ENCODE measurements around the gene DDOST.
"Not testable (repeated sequence)": the region's sequence is repeated elsewhere in the genome, so short reads cannot be mapped to it uniquely, and the experiment has no call there.

The DDOST gene

GRCh38 chr1:20689645-20690056, 28.5 kb upstream of the DDOST start:
- no peak for DNase-seq

GRCh38 chr1:20686883-20687725, 25.9 kb upstream of the DDOST start:
- no peak for DNase-seq

- no peak for DNase-seq
Observed at GRCh38 chr1:20685741-20686140, 24.6 kb upstream of the DDOST start.

DNA sequence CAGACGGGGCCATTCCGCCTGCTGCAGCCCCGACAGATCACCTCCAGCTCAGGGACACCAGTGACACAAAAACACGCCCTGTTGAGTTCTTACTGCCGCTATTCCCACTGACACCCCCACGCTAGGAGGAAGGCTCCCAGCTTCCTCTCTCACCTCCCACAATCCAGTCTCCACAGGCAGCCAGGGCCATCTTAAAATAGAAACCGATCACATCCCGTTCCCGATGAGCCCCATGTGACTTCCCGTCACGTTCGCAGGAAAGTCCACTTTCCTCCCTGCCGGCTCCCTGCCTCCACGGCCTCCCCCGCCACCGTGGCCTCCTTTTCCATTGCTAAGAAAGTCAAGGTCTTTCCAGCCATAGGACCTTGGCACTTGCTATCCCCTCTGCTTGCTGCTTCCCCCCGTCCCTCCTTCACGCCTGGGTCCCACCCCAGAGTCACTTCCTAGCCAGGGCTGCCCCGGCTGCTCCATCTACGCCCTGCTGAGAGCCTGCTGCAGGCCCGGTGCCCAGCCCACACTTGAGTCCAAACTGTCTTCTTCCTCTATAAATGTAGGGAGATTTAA, 24.0 kb upstream of the DDOST start:
- no peak for DNase-seq

DNA sequence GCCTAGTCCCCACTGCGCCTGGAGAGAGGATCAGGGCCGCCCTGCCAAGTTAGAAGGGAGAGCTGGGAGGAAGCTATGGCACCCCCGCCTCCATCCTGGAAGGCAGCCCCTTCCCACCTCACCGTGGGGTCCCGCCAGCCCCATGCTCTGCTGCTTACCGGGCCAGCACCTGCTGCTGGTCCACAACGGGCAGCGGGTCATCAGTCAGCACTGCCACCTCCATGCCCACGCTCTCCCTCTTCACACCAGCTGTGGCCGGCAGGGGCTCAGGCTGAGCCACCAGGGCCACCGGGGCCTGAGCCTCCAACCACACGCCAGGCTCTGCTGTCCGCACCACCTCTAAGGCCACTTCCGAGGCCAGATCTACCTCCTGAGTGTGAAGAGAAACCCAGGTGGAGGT, 23.5 kb upstream of the DDOST start:
- no peak for DNase-seq

DNA sequence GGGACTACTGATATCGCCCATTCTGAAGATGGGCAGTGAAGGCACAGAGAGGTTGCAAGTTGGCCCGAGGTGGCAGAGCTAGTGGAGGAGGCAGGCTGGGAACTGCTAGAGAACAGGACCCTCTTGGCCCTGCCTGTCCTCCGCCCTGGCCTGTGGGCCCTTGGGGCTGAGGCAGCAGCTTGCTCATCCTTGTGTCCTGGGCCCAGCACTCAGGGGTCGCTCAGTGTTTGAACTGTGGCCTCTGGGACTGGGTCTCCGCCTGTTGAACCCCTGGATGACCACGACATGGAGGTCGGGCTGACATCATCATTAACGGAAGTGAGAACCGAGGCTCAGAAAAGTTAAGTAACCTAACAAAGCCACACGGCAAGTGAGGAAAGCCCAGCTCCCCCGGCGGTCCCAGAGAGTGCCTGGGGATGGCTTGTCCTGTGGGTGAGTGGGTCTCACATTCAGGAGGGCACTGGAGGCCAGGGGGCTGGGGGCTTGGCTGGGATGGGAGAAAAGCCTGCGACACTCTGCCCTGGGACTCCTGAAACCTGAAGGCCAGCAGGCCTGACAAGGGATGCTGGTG, 23.0 kb upstream of the DDOST start:
- no peak for DNase-seq

DNA sequence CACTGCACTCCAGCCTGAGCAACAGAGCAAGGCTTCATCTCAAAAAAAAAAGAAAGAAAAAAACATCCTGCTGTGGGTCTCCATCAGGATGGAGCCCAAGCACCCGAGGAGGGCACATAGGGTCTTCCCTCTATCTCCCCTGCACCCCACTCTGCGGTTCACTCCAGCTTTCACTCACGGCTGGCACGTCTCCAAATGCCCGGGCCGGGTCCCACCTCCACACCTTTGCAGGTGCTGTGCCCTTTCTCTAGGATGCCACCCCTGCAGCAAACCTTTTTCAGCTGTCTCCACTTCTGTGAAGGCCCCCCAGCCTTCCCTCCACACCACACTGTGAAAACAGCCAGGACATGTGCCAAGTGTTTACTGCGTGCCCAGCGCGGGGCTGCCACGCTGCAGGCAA, 22.4 kb upstream of the DDOST start:
- no peak for DNase-seq

GRCh38 chr1:20682571-20683236, 21.5 kb upstream of the DDOST start:
- DNase-seq, result no peak

DNA sequence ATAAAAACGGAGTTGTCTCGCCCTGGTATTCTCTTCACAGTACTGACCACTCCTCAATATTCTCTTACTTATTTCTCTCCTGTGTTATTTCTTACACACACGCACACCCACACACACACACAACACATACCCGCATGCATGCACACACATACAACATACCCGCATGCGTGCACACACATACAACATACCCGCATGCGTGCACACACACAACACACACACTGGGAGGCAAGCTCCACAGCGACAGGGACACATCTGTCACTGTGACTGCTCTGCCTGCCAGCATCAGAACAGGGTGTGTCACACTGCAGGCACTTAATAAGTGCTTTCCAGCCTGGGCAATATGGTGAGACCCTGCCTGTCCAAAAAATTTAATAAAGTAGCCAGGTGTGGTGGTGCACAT, 20.8 kb upstream of the DDOST start:
- no peak for DNase-seq

GRCh38 chr1:20680269-20680668, 19.1 kb upstream of the DDOST start:
- no peak for DNase-seq

- DNase-seq, result no peak
Observed at GRCh38 chr1:20678599-20678998, 17.4 kb upstream of the DDOST start.

DNA sequence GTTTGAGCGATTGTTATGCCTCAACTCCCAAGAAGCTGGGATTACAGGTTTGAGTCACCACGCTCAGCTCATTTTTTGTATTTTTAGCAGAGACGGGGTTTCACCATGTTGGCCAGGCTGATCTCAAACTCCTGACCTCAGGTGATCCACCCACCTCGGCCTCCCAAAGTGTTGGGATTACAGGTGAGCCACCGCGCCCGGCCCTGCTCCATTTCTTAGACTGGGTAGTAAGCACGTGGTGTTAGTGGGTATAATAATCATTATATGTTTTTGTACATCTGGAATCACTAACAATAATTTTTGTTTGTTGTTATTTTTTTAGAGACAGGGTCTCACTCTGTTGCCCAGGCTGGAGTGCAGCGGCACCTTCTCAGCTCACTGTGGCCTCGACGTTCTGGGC, 12.5 kb upstream of the DDOST start:
- DNase-seq, result not testable (repeated sequence)

DNA sequence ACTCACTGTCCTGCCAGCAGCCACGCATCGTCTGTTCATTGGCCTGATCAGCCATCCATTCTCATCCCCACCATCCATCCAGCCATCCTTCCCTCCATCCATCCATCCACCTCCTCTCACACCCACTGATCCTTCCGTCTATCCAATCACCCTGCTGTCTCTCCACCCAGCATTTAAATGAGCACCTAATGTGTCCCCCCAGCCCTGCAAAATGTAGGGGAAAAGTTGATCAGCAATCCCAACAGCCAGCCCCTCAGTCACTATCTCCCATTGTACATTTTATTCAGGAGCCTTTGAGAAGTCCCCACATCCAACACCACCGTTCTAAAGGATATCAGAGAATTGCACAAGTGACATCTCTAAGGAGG, 11.1 kb upstream of the DDOST start:
- DNase-seq, result no peak

DNA sequence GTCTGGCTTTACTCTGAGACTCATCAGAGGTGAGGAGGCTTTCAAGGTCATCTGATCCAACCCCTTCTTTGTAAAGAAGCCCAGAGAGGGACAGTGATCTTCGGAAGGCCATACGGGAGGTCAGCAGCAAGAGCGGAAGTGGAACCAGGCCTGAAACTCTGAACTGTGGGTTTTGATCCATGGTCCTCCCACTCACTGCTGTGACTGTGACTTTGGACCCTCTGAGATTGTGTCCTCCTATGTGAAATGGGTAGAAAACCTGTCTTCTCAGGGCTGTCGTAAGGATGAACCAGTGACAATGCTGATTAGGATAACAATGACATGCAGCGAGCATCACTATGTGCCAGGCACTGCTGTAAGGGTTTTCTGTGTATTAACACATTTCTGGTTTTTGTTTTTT, 9.8 kb upstream of the DDOST start:
- DNase-seq, result no peak

DNA sequence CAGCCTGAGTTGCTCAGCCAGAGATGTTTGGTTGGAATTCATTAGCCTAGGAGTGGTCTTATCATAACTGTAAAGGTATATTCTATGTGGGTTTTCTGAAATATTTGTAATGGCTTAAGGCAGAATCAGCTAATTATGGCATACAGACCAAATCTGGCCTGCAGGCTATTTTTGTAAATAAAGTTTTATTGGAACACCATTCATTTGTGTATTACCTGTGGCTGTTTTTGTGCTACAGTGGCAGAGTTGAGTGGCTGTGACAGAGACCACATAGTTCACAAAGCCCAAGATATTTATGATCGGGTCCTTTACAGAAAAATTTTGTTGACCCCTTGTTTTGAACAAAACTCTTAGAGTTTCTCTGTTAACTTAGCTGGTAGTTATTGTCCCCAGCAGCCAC, 7.4 kb upstream of the DDOST start:
- no peak for DNase-seq

DNA sequence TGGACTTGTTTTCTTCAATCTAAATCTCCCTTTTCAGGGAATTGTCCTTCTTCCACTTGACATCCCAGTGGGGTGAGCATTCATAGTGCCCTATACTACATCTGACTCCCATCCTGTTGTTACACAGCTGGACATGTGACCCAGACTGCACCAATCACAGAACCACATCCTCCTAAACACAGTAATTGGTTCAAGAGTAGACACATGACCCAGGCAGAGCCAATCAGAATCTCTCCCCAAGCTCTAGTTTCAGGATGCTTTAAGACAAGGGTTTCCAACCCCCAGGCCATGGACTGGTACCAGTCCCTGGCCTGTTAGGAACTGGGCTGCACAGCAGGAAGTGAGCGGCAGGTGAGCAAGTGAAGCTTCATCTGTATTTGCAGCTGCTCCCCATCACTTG, 5.6 kb upstream of the DDOST start:
- no peak for DNase-seq

- no peak for DNase-seq
Observed at GRCh38 chr1:20666146-20666545, 5.0 kb upstream of the DDOST start.

DNA sequence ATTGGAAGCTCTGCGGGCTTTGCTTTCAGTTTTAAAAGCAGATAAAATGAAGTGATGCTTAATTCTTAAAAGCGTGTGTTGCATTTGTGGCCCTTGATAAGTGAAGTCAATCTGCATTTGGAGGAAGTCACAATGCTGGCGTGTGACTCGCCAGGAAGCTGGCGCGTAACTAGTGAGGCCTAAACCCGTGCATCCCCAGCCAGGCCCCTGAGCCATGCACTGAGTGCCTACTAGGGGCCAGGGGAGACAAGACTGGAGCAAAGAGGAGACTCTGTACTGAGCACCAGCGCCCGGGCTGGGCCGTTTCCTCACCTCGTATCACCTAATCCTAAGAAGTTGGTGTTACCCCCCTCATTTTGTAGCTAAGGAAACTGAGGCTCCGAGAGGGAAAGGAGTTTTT, 4.6 kb upstream of the DDOST start:
- no peak for DNase-seq

DNA sequence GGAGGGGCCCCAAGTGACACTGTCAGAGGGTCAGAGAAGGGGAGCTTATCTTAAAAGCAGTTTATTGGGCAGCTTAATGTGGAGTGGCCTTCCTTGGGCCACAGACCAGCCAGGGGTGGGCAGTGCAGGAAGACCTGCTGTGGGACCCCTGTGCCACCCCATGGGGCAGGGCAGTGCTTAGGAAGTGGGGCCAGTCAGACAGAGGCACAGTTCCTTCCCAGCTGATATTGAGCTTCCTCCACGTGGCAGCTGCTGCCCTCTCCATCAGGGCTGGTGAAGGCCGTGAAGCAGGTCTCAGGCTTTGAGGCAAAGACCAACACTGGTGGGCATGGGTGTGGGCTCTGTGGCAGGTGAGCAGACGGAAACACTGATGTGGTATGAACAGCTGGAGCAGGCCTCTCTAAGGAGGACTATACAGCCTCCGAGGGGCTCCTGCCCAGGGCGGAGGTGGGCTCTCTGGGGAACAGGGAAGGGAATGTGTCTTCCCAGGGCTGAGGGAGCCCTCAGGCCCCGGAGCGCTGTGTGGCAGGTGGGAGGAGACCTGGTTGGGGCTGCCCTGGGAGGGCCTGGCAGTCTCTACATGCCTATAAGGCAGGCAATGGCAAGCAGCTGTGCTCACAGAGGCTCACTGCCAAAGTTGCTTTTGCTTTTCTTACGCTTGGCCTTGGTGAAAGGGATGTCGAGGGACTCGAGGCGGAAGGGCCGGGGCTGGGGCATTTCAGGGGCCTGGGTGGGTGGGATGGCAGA, 3.0 kb upstream of the DDOST start:
- DNase-seq, result no peak

- DNase-seq, result no peak
Observed at GRCh38 chr1:20663365-20663764, 2.2 kb upstream of the DDOST start.

GRCh38 chr1:20662110-20662475, 924 bp upstream of the DDOST start:
- DNase-seq, result no peak

- no peak for DNase-seq
Observed at GRCh38 chr1:20660847-20661206, 342 bp downstream of the DDOST start.

DNA sequence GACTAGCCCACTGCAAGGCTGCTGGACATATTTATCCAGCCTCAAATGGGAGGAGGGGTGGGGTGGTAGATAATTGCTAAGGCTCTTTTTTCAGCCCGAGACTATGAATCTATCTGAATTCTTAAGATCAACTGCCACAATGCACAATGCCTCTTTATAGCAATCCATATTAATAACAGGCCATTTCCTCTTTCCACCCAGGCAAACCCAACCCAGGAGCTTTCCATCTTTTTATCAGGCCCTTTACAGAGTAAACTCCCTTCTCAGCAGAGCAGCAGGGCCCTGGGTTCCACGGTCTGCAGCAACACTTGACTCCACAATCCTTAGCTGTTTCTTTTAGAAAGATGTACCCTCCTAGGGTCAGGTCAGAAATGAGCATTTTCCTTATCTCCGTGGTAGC, 806 bp downstream of the DDOST start:
- DNase-seq, result no peak

Measured in 8988T (cell line).